ENCODE results near the gene CBX4. TPM values are rescaled to one million over a fixed set of nuclear protein-coding genes. Genes with fewer than 3 reads are reported as not detected.

The CBX4 gene
- total RNA-seq, 1 experiment from 2014 or later = 6.2 TPM

- H3T11ph ChIP-seq (ENCODE audit: low read length) = no peak overlapping the region
- no peak overlapping the region for H3K4me2 ChIP-seq (ENCODE audit: insufficient read depth, insufficient read length, low read length)
- peaks cover 2% of the 10 kb centered on the region for H3K23me2 ChIP-seq (ENCODE audit: insufficient read length, low read depth, low read length, poor library complexity, severe bottlenecking)
- Mint-ChIP-seq H3K4me1 (peaks cover 46 to 55% of the 10 kb centered on the region in 2 experiments), H3K36me3 (ENCODE audit: insufficient read depth in 1 of 3, low read depth in 3 of 3) (no peaks in the 10 kb centered on the region; a peak in 1 of 7 replicates), H3K27me3 (ENCODE audit: low read depth) (peaks cover 92% of the 10 kb centered on the region), H3K4me3 (peak overlapping the region; percentile 15 to 76; a peak in 4 of 5 replicates), H3K9me3 (peaks cover 3 to 7% of the 10 kb centered on the region in 2 experiments; a peak in 3 of 5 replicates), H3K27ac (peak overlapping the region in 2 of 3 experiments; percentile 28 to 55; a peak in 2 of 7 replicates)
- H3K79me2 ChIP-seq (ENCODE audit: insufficient read depth, low read length) = no peaks in the 10 kb centered on the region
- peak overlapping the region; percentile 34 for H4K91ac ChIP-seq (ENCODE audit: insufficient read length, low read depth, low read length)
- TF ChIP-seq CTCF (conservative IDR thresholded peaks at IDR 0.05) = peak; percentile 69
- peak overlapping the region; percentile 80; the same call in 1 of the 2 replicates for H3K14ac ChIP-seq (ENCODE audit: insufficient read depth, low read length)
- H3K79me1 ChIP-seq (ENCODE audit: insufficient read depth, low read depth, low read length, poor library complexity, severe bottlenecking) = no peaks in the 10 kb centered on the region
- no peak overlapping the region for H4K5ac ChIP-seq (ENCODE audit: insufficient read length, low read depth, low read length)
- peak overlapping the region; percentile 31 for H2BK12ac ChIP-seq (ENCODE audit: insufficient read length, low read depth, low read length)
- no peak overlapping the region for H3K23ac ChIP-seq (ENCODE audit: insufficient read length, low read depth, low read length)
- no peak overlapping the region for H3K27ac ChIP-seq (ENCODE audit: insufficient read length, low read depth, low read length)
- peak overlapping the region; percentile 94 for H3K18ac ChIP-seq (ENCODE audit: insufficient read length, low read depth, low read length)
- H3K4ac ChIP-seq (ENCODE audit: low read depth, low read length) = no peak overlapping the region; the same call in 1 of the 2 replicates
- H2BK15ac ChIP-seq (ENCODE audit: low read depth, low read length) = 0 out of 2 replicates have a peak overlapping the region, but pooled peaks have one; percentile 17
- H3K9ac ChIP-seq (ENCODE audit: extremely low read depth, insufficient read length, low read length) = no peak overlapping the region
- WGBS (ENCODE audit: extremely low coverage, insufficient read length, low lambda C conversion rate) = no CpG with 5 or more reads among the region's 20 CpGs
- H4K20me1 ChIP-seq (ENCODE audit: control insufficient read depth, insufficient read depth, insufficient read length) = no peaks in the 10 kb centered on the region
- H4K8ac ChIP-seq (replicated peaks; ENCODE audit: insufficient read length, low read depth, low read length) = no peak overlapping the region
- no peak overlapping the region for H2BK5ac ChIP-seq (ENCODE audit: insufficient read length, low read length)
- H2BK120ac ChIP-seq (ENCODE audit: low read depth, low read length, poor library complexity, severe bottlenecking) = no peak overlapping the region
- H3K27me3 ChIP-seq (ENCODE audit: insufficient read depth, low read length) = peaks cover 79% of the 10 kb centered on the region
- no peak overlapping the region for H2BK20ac ChIP-seq (ENCODE audit: low read depth, low read length, poor library complexity, severe bottlenecking)
- no peak overlapping the region for H2AK5ac ChIP-seq (ENCODE audit: insufficient read length, low read length)
- H3K56ac ChIP-seq (ENCODE audit: insufficient read length, low read depth, low read length) = no peak overlapping the region
- no peak overlapping the region for H2AFZ ChIP-seq (ENCODE audit: low read length)
- peak; percentile 85 for DNase-seq
- H3K4me1 ChIP-seq (ENCODE audit: insufficient read depth, low read length) = no peaks in the 10 kb centered on the region; the same call in 1 of the 2 replicates
- no peaks in the 10 kb centered on the region for H3K9me3 ChIP-seq (ENCODE audit: control insufficient read depth, low read depth, low read length)
Observed at GRCh38 chr17:79808763-79809529, 30.3 kb downstream of the CBX4 start.

Data from H9 (cell line).